ENCODE data around the gene CST3.

CST3 gene

GRCh38 chr20:23631981-23632710 lies 5.6 kb downstream of the CST3 start:
- H3K4me3 ChIP-seq (ENCODE audit: low read depth, low read length), result no peak overlapping the region
- no peak for TF ChIP-seq CTCF (IDR thresholded peaks at IDR 0.05; ENCODE audit: borderline replicate concordance, insufficient read depth, low read depth, low read length)

DNA sequence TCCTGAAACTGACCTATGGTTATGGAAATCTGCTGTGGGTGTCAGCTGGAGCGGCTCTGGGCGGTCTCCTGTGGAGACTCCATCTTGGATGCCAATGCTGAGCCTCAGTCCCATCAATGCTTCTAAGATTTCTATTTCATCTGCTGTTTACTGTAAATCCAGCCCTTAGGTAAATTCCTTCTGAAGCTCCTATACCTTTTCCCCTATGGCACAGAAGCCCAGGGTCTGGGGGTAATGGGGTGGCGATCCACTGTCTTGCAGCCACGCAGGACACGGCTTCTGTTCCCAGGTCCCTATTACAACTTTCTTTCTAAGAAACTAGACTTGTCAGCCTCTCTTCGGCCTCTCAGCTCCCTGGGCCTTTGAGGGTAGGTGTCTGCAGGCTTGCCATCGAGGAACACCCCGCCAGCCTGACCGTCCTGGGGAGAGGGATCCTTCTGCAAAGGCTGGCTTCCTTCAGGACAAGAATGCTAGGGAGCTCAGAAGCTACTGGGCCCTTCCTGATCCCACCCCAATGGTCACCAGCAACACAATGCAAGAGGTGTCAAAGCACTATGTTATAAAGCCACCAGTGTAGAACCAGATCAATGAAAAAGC lies 6.4 kb downstream of the CST3 start:
- no peak overlapping the region for H3K4me3 ChIP-seq (ENCODE audit: low read depth, low read length)
- no peak for TF ChIP-seq CTCF (IDR thresholded peaks at IDR 0.05; ENCODE audit: borderline replicate concordance, insufficient read depth, low read depth, low read length)

GRCh38 chr20:23630392-23630849 lies 7.3 kb downstream of the CST3 start:
- TF ChIP-seq CTCF (IDR thresholded peaks at IDR 0.05; ENCODE audit: borderline replicate concordance, insufficient read depth, low read depth, low read length), result no peak
- H3K4me3 ChIP-seq (ENCODE audit: low read depth, low read length), result no peak overlapping the region

GRCh38 chr20:23629542-23630391 lies 8.0 kb downstream of the CST3 start:
- H3K4me3 ChIP-seq (ENCODE audit: low read depth, low read length), result no peak overlapping the region
- TF ChIP-seq CTCF (IDR thresholded peaks at IDR 0.05; ENCODE audit: borderline replicate concordance, insufficient read depth, low read depth, low read length), result no peak

DNA sequence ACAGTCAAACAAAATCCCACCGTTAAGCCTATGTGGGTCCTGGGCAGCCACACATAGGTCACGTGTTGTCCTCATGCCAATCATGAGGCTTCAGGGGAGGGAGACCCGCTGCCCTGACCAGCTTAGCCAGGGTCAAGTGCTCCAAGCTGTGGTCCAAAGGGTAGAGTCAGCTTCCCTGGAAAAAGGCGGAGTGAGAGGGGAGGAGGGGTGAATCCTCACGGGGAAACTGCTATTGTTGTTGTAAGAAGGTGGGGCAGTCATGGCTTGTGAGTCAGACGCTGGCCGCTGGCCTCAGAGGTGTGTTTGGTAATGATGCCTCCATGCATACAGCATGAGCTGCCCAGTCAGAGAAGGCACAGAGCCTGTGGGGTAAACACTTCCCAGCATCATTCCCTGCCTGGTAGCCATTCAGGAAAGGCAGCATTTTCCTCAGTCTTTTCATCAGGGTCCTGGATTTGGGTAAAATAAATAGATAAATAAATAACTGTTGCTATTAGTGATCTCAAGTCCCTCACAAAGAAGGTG lies 8.7 kb downstream of the CST3 start:
- no peak overlapping the region for H3K4me3 ChIP-seq (ENCODE audit: low read depth, low read length)
- no peak for TF ChIP-seq CTCF (IDR thresholded peaks at IDR 0.05; ENCODE audit: borderline replicate concordance, insufficient read depth, low read depth, low read length)

DNA sequence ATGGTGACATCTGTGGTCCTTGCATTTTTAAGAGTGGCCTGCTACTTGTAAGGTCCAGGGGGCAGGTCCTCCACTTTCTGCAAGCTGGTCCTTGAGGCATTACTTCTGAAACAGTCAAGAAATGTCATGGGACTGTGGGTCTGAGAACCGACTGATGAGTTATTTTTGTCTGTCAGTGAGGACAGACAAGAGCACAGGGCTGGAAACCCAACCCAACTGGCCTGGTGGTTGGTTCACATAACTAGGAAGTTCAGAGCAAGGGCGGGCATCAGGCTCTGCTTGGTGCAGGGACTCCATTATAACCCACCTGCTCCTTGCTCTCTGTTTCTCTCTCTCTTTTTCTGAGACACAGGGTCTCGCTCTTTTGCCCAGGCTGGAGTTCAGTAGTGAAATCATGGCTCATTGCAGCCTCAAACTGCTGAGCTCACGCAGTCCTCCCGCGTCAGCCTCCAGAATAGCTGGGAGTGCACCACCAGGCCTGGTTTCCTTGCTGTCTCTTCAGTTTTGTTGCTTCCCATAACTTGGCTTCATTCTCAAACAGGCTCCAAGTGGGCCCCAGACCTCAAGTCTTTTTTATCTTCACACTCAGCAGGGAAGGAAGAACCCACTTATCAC lies 9.2 kb downstream of the CST3 start:
- no peak overlapping the region for H3K4me3 ChIP-seq (ENCODE audit: low read depth, low read length)
- TF ChIP-seq CTCF (IDR thresholded peaks at IDR 0.05; ENCODE audit: borderline replicate concordance, insufficient read depth, low read depth, low read length), result no peak

Data from GM12875 (cell line).